ENCODE data around the gene TMED1.
"Not testable (repeated sequence)": the region's sequence is repeated elsewhere in the genome, so short reads cannot be mapped to it uniquely, and the experiment has no call there.

TMED1 gene

DNA sequence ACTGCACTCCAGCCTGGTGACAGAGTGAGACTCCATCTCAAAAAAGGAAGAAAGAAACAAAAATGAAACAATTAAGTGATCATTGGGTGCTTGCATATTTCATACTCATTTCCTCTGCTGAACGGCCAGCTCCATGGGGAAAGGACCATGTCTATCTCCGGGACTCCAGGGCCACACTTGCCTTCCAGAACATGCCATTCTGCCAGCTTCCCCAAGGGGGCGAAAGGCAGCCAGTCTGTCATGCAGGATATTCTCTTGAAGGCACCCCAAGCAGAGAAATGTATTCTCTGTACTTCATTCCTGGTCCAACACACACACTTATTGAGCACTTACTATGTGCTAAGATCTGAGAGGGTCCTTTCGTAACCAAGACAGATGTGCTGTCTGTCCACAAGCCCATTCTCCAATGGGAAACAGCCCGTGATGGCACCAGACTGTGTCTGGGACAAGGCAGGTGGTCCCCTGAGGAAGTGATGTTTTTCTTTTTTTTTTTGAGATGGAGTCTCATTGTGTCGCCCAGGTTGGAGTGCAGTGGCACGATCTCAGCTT is 25.2 kb upstream of the TMED1 start:
- FAIRE-seq = no peak

GRCh38 chr19:10858204-10858828 is 22.3 kb upstream of the TMED1 start:
- FAIRE-seq = no peak

DNA sequence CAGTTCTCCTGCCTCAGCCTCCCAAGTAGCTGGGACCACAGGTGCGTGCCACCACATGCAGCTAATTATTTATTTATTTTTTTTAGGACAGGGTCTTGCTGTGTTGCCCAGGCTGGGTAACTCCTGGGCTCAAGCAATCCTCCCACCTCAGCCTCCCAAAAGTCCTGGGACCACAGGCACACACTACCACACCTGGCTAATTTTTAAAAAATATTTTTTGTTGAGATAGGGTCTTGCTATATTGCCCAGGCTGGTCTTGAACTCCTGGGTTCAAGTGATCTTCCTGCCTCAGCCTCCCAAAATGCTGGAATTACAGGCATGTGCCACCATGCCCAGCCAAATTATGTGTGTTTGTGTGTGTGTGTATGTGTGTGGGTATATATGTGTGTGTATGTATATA is 20.9 kb upstream of the TMED1 start:
- FAIRE-seq = not testable (repeated sequence)

DNA sequence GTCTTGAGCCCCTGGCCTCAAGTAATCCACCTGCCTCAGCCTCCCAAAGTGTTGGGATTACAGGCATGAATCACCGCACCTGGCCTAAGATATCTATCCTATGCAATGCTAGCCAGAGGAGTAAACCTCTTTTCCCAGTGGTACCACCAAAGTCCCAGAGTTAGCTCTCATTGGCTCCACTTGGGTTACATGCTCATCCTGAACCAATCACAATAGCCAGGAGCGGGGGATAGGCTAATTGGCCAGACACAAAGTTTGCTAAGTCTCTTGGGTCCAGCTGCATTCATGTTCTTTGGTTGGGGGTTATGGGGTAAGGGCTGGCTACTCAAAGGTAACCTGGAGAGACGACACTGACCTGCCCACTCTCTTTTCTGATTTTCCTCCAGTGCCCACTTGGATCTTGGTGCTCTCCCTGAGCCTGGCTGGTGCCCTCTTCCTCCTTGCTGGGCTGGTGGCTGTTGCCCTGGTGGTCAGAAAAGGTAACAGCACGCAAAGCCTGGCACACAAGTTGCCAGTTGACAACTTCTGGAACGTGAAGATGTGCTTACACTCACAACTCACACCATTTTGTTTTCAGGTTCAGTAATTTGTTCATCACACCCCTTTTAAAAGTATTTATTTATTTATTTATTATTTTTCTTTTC is 20.0 kb upstream of the TMED1 start:
- no peak for FAIRE-seq

GRCh38 chr19:10854350-10855089 is 18.5 kb upstream of the TMED1 start:
- FAIRE-seq = no peak

DNA sequence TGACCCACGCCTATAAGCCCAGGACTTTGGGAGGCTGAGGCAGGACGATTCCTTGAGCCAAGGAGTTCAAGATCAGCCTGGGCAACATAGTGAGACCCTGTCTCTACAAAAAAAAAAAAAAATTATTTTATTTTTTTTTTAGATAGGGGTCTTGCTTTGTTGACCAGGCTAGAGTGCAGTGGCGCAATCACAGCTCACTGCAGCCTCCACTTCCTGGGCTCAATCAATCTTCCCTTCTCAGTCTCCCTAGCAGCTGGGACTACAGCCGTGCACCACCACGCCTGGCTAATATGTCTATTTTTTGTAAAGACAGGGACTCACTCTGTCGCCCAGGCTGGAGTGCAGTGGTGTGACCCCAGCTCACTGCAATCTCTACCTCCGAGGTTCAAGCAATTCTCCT is 16.9 kb upstream of the TMED1 start:
- no peak for FAIRE-seq

DNA sequence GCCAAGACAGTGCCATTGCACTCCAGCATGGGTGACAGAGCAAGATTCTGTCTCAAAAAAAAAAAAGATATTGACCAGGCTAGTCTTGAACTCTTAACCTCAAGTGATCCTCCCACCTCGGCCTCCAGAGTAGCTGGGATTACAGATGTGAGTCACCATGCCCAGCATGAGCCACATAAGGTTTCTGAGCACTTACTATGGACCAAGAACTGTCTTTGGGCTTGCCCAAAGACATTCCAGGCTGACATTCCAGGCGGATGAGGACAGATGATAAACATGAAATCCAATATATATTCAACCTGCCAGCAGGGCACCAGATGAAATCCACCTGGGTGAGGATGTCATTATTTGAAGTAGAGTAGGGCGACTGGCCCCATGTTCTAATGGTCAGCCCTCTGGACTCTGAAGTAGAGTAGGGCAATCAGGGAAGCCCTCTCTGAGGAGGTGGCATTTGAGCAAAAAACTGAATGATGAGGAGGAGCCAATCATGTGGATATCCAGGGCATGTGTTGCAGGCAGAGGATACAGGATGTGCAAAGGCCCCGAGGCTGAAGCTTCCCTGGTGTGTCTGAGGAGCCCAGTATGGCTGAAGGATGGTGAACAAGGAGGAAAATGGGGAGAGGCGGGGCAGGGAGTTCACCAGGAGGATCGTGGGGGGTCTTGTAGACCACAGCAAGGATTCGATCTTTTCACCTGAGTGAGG is 16.2 kb upstream of the TMED1 start:
- FAIRE-seq = no peak

- no peak for FAIRE-seq
Observed at GRCh38 chr19:10850631-10851030, 14.6 kb upstream of the TMED1 start.

DNA sequence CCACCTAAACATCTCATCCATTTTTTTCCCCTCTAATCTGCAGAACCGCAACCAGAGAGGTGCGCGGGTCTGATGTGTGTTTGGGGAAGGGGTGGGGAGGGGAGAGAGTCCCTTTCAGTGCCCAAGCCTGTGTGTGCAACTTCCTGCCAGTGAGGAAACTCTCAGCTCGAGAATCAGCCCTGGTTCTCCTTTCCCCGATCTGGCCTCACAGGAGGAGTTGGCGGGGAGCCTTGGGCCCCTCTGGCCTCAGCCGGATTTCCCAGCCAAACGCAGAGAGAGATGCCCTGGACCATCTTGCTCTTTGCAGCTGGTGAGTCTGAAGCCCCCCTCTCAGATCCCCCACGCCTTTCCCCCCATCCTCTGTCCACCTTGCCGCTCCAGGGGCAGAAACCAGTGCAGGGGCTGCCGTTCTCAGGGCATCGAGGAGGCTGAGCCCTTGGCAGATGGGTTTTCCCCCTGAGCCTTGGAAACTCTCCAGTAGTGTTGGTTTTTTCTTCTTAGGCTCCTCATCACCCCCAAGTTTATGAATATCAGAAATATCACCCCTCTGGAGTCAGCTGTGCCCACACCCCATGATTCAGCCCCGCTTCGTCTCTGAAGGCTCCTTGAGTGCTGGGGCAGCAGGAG is 12.3 kb upstream of the TMED1 start, which contains the start of gene C19orf38:
C19orf38 (plus strand) TSS at position 186 of the 627 bp plus-strand sequence; CDS start at position 280, 94 bp downstream.
- no peak for FAIRE-seq

DNA sequence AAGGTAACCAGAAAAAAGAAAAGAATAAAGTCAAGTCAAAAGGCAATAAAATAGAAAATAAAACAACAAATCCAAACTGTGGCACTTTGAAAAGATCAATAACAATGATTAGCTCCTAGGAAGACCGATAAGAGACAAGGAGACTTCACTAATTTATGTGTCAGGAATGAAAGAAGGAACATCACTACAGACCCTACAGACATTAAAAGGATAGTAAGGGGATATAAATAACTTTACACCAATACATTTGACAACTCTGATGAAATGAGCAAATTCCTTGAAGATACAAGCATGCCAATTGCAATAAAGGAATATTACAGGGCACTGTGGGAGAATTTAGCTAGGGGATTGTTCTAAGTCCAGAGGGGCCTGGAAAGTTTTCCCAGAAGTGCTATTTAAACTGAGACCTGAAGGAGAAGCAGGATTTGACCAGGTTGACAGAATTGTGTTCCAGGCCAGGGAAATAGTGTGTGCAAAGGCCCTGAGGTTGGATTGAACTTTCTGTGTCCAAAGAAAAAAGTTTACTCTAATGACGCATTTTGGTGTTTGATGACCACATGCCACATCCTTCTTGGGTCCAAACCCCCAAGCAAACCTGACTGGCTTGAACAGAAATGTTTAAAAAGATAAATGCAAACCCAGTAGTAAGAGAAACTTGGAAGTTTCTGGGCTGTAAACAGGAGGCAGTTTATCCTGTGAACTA is 10.6 kb upstream of the TMED1 start:
- no peak for FAIRE-seq

- FAIRE-seq = no peak
Observed at GRCh38 chr19:10842788-10843187, 6.8 kb upstream of the TMED1 start.

GRCh38 chr19:10839114-10840050 is 3.4 kb upstream of the TMED1 start:
- no peak for FAIRE-seq

GRCh38 chr19:10838377-10838776 is 2.4 kb upstream of the TMED1 start:
- FAIRE-seq = no peak

DNA sequence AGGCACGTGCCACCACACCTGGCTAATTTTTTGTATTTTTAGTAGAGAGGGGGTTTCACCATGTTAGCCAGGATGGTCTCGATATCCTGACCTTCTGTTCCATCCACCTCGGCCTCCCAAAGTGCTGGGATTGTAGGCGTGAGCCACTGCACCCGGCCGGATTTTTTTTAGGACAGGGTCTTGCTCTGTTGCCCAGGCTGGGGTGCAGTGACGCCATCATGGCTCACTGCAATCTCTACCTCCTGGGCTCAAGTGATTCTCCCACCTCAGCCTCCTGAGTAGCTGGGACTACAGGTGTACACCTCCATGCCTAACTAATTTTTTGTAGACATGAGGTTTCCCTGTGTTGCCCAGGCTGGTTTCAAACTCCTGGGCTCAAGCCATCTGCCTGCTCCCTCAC is 1.6 kb upstream of the TMED1 start:
- not testable (repeated sequence) for FAIRE-seq

GRCh38 chr19:10836479-10837330 is 693 bp upstream of the TMED1 start:
- no peak for FAIRE-seq

DNA sequence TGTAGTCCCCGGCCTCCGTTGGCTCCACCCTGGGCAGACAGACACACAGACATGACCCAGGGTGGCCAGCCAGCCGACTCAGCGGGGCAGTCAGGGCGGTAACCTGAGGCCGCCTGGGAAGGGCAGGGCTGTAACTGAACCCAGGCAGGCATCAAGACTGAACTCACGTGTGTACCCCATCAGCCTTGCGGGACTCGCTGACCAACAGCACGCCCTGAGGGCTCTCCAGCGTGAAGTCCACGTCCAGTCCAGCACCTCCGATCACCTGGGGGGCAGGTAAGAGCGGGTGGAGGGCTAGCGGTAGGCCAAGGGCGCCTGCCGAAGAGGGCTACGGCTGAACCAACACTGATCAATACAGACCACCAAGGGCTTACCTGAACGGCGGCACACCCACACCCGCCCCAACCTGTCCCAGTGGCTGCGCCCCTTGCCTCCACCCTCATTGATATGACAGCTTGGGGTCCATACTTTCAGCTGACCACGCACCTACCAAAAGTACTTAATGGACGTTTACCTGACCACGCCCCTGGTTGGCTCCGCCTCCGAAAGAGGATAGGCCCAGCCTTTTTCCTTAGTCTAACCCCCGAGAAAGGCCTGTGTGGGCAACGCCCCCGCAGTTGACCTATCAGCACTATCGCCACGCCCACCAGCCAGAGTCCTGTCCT is 791 bp downstream of the TMED1 start:
- FAIRE-seq = no peak

DNA sequence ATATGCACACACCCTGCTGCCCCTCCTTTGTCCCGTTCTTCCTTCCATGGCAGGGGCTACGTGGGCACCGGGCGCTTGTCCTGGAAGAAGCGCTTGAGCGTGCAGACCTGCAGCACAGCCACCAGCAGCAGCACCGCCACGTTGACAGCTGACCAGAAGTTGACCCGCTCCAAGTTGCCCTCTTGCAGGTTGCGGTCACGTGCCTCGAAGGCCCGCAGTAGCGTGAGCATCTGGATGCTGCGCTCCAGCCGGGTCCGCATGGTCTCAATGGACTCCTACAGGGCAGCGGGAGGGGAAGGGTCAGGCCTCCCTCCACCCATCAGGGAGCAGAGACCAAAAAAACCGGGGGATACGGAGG is 3.1 kb downstream of the TMED1 start:
- FAIRE-seq = no peak

- FAIRE-seq = no peak
Observed at GRCh38 chr19:10831987-10832938, 3.7 kb downstream of the TMED1 start.
